GM12872 (cell line): ENCODE results near the gene MYO3B.

Source experiments
- TF ChIP-seq, protein P1 (sequence below): IDR thresholded peaks from 3 replicates; pipeline ENCODE4 v1.5.1; 2011; ENCODE audit warnings: low read depth, mild to moderate bottlenecking, low read length, moderate library complexity; ENCODE audit not compliant: insufficient read depth

Gene MYO3B

GRCh38 chr2:170495896-170496295 lies 317.9 kb downstream of the MYO3B start:
- TF ChIP-seq, protein P1, sequence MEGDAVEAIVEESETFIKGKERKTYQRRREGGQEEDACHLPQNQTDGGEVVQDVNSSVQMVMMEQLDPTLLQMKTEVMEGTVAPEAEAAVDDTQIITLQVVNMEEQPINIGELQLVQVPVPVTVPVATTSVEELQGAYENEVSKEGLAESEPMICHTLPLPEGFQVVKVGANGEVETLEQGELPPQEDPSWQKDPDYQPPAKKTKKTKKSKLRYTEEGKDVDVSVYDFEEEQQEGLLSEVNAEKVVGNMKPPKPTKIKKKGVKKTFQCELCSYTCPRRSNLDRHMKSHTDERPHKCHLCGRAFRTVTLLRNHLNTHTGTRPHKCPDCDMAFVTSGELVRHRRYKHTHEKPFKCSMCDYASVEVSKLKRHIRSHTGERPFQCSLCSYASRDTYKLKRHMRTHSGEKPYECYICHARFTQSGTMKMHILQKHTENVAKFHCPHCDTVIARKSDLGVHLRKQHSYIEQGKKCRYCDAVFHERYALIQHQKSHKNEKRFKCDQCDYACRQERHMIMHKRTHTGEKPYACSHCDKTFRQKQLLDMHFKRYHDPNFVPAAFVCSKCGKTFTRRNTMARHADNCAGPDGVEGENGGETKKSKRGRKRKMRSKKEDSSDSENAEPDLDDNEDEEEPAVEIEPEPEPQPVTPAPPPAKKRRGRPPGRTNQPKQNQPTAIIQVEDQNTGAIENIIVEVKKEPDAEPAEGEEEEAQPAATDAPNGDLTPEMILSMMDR = no peak

DNA sequence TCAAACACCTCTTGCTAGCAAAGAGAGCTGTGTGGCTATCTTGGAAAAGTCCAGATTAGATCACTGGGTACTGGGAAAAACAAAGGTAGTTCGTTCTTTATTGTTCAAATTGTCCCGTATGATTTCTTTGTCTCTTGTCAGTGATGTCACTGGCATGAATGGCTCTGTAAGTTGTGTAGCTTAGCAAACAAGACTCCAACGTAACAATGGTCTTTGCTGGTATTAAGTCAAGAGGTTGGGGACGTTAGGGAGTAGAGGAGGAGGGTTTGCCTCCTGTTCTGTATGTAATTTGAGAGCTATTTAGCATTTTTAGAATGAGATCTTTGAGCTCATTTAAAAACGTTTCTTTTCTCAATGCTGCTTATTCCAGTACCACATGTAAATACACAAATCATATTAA lies 320.7 kb downstream of the MYO3B start:
- TF ChIP-seq, protein P1 = no peak

DNA sequence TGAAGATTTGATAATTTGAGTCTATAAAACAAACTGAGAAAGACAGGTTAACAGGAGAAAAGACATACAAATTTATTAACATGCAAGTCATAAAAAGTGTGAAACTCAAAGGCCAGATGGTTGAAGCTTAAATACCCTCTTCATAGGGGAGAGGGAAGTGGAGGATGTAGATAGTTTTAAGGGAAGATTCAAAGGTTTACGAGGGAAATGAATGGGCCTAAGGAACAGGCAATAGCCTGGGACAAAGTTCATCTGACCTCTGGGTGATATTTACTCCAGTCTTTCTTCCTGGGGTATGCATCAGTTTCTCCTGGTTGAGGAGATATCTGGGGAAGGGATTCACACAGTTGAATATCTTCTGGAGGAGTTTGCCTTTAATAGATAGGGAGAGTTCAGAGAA lies 322.2 kb downstream of the MYO3B start:
- TF ChIP-seq, protein P1 = no peak

- TF ChIP-seq, protein P1 = no peak
Observed at GRCh38 chr2:170500770-170501169, 322.8 kb downstream of the MYO3B start.

DNA sequence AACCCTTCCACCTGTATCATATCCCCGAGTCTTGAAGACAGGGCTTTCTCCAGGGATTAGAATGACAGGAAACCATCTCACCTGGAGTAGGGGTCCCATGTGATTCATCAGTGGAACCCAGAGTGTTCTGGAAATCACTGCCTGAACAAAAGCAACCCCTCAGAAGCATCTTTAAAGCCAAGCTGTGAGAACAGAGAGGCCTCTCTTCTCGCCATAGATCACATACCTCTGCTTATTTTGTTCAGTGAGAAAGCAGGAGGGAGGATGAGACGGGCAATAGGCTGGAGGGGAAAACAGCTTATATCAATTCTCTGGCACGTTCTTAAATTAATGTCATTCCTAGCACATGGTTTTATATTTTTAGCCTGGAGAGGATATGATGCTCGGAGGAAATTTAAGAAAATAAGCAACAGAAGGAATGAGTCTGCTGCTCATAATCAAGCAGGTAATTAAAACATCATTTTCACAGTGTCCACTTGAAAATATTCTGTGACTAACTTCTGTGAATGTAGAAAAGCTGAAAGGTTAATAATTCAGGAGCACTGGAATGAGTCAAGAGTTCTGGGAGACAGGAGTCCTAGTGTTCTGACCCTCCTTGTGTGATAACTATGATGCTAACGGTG lies 323.6 kb downstream of the MYO3B start:
- TF ChIP-seq, protein P1 = no peak

DNA sequence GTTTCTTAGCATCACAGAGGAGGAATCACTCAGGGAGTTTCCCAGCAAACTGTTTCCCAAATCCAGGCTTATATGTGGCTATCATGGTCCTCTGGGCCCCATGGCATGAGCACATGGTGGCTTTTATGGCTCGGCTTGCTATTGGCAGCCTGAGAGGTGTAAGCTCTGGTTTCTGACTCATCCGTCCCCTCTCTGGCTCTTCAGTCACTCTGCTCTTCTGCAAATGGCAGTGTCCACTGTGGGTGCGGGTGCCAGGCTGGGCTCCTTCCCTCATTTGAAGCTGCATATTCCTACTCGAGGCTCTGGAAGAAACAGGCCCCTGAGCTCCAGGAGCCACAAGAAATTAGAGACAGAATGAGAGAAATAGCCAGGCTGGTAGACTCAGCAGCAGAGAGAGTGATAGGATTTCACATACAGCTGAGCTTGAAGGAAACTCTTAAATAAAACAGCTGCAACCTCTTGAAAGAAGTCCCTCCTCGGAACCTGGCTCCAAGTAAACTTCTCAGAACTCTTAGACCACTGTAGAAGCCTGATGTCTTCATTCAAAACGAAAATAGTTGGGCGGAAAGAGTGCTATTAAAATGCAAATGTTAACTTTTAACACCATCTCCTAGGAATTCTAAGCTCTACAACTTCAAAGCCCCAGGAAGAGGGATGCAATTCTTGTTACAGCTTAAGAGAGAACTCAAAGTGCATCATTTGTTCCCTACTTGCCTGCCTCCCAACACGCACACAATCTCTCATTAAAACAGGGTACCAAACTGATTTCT lies 324.6 kb downstream of the MYO3B start:
- TF ChIP-seq, protein P1 = no peak

- TF ChIP-seq, protein P1 = no peak
Observed at GRCh38 chr2:170503563-170503962, 325.6 kb downstream of the MYO3B start.
